T-helper 22 cell (primary cell): ENCODE measurements around the gene CDK16.

ENCODE experiments used
- DNase-seq: peaks from one replicate; pipeline ENCODE4 v3.0.0-alpha.2; 2020; ENCODE audit warnings: low read depth

Gene CDK16

DNA sequence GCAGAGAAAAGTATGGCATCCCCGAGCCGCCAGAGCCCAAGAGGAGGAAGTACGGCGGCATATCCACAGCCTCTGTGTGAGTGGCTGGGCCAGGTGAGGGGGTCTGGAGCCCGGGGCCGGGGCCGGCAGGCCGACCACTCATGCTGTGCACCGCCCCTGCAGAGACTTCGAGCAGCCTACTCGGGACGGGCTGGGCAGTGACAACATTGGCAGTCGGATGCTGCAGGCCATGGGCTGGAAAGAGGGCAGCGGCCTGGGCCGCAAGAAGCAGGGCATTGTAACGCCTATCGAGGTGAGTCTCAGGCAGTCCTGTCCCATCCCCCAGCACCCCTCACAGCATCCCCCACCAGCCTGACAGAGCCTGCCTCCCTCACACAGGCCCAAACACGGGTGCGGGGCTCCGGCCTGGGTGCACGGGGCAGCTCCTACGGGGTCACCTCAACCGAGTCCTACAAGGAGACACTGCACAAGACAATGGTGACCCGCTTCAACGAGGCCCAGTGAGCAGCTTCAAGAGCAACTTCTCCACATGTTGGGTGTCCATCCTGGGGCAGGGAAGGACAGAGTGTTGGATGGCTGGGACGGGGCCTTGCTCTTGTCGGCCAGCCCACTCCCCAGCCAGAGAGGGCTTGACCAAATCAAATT lies 32.3 kb upstream of the CDK16 start:
- DNase-seq: no peak

GRCh38 chrX:47187106-47187677 lies 31.3 kb upstream of the CDK16 start:
- no peak for DNase-seq

- DNase-seq: no peak
Measured at GRCh38 chrX:47189906-47190305, 28.6 kb upstream of the CDK16 start.

GRCh38 chrX:47190445-47191269 lies 27.8 kb upstream of the CDK16 start:
- DNase-seq: peak; percentile 70

DNA sequence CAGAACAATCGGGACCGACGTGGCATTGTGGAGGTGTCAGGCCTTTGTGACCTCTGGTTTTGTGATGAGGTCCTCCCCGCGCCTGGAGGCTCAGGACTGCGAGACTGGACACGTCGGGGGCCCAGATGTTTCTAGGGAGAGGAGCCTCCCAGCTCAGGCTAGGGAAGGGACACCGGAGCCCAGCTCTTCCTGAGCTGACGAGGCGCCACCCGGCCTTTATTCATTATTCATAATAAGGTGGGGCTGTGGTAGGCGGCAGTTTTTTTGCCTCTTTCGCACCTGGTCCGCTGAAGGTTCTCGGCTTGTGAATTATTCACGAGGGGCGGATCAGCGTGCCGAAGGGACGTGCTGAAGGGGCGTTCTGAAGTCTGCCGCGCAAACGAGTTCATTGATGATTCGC lies 27.1 kb upstream of the CDK16 start:
- peak; percentile 35 for DNase-seq

GRCh38 chrX:47191806-47192401 lies 26.6 kb upstream of the CDK16 start:
- DNase-seq: no peak

DNA sequence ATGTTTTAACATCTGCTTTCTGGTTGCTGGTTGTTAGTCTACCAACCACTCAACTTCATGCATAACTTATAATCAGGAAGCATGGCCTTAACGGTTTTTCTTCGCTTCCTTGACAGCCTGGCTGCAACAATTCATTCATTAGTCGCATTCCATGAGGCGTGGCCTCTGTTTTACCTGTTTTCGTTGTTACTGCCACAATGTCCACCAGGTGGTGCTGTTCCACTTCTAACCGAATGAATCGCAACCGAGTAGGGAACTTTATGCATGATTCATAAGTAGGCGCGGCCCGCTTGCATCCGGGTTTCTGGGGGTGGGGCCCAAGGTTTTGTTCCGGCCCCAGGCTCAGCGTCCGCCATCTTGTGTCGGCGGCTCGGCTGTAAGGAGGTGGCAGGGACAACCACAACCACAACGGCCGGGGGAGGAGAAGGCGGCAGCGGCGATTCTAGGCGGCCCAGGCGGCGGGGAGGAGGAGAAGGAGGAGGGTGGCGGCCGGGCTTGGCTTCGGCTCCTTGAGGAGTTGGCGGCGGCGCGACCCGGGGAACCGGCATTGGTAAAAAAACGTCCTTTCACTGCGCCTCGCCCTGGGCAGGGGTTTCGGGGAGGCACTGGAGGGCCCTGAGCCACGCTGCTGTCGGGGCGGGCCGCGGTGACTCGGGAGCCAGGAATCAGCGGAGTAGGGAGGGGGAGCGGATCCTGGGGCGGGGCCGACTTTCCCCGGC lies 24.8 kb upstream of the CDK16 start, which contains the start of gene UBA1:
Gene UBA1, plus strand, starts transcription at position 355 of the 719 bp plus-strand sequence. CDS start 4,974 bp downstream, outside the sequence.
- DNase-seq: peak; percentile 95

GRCh38 chrX:47194194-47194787 lies 24.2 kb upstream of the CDK16 start:
- DNase-seq: no peak

- no peak for DNase-seq
Measured at GRCh38 chrX:47196098-47196497, 22.4 kb upstream of the CDK16 start.

GRCh38 chrX:47197526-47197925 lies 21.0 kb upstream of the CDK16 start:
- DNase-seq: no peak

DNA sequence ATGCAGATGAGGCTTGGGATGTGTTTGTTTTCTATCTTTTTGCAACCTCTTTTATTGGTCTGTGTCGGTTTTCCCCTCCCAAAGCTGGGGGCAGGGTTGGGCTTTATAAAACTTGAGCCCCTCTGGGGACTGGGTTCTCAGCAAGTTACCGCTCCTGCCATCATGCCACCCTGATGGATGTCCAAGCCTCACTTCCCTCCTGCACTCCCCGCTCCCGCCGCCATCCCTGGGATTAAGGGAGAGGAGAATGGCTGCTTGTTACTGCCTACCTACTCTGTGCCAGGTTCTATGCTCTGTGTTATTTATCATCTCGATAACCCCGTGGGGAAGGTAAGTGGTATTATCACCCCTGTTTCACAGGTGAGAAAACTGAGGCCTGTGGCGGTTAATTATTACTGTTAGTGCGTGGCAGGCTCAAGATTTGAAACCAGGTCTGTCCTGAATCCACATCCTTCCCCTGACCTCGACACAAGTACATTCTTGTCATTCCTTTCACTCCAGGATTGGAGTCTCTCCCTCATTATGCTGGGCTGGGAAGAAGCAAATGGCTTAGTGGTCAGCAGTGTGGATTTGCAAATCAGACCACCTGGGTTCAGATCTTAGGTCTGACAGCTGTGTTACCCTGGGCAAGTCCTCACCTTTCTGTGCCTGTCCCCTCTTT lies 20.3 kb upstream of the CDK16 start:
- no peak for DNase-seq

- no peak for DNase-seq
Measured at GRCh38 chrX:47198687-47199080, 19.8 kb upstream of the CDK16 start.

- no peak for DNase-seq
Measured at GRCh38 chrX:47199286-47199685, 19.2 kb upstream of the CDK16 start.

DNA sequence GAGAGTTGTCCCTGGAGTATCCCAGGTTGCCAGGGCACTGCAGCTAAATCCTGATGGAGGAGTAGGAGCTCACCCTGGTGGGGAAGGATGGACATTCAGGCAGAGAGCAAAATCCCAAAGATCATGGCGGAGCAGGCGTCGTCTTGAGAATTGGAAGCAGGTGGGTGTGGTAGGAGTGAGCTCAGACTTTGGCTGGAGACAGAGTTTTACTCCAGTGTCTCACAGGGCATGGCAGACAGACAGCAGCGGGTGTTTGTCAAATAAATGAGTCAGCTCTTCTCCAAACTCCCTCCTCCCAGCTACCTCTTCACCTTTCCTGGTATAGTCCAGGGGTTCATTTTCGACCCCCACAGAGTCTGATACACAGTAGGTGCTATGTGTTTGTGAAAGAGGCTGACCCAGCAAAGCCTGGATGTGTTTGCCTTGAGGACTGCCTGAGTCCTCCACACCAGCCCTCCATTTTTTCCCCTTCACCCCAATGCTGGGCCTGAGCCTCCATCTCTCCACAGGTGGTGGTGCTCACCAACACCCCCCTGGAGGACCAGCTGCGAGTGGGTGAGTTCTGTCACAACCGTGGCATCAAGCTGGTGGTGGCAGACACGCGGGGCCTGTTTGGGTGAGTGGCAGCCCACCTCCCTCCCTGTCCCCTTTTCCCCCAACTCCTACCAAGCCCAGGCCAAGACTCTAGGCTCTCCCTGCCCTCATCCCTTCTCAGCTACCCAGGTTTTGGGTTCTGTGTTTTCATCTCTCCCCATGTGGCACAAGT lies 17.9 kb upstream of the CDK16 start:
- no peak for DNase-seq

- DNase-seq: no peak
Measured at GRCh38 chrX:47201345-47201944, 17.0 kb upstream of the CDK16 start.

DNA sequence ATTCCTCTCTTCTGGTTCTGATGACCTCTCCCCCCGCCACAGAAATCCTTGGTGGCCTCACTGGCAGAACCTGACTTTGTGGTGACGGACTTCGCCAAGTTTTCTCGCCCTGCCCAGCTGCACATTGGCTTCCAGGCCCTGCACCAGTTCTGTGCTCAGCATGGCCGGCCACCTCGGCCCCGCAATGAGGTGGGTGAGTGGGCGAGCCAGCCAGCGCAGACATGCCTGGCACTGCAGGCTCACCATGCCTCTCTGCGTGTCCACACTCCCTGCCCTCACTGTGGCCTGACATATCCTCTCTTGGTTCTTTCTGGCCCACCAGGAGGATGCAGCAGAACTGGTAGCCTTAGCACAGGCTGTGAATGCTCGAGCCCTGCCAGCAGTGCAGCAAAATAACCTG lies 16.2 kb upstream of the CDK16 start:
- DNase-seq: no peak

GRCh38 chrX:47202877-47203276 lies 15.6 kb upstream of the CDK16 start:
- DNase-seq: no peak

DNA sequence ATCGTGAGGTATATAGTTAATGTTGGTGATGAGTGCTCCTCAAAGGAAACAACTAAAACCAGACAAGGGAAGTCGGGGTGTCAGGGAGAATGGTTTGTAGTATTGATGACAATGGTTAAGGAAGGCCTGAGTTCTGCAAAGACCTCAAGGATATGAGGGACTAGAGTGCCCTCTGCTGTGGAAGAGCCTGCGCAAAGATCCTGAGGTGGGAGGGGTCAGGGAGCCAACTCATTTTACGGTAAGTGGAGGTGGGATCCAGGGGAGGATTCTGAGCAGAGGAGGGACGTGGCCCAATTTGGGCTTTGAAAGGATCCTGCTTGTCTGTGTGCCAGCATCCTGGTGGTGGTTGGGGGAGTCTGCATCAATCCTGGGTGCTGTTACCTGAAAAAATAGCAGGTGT lies 13.5 kb upstream of the CDK16 start:
- no peak for DNase-seq

- no peak for DNase-seq
Measured at GRCh38 chrX:47206316-47206715, 12.2 kb upstream of the CDK16 start.

DNA sequence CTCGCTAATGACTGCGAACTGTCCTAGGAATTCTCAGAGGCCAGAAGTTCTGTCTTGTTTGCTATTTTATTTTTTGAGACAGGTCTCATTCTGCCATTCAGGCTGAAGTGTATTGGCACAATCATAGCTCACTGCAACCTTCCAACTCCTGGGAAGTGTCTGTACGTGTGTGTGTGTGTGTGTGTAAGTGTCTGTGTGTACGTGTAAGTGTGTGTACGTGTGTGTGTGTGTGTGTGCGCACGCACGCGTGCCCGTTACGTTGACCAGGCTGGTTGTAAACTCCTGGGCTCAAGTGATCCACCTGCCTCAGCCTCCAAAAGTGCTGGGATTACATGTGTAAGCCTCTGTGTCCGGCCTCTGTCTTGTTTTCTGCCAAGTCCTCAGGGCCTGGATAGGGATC lies 10.4 kb upstream of the CDK16 start:
- no peak for DNase-seq
